H1 (cell line): ENCODE measurements around the gene RGL3. TPM values are rescaled to one million over a fixed set of nuclear protein-coding genes. Genes with fewer than 3 reads are reported as not detected.
A peak's percentile ranks its signal among the peaks of the same experiment; 100 is the strongest.

Source experiments
- EP300 ChIP-seq, 2 experiments: IDR thresholded peaks; 1 replicate in 1 of 2; 2 replicates in 1 of 2; pipeline ENCODE4 v1.6.1; 2011 to 2012; ENCODE audit warnings: low read depth in 2 of 2, low read length in 2 of 2, mild to moderate bottlenecking in 2 of 2, borderline replicate concordance in 1 of 2, inconsistent platforms in 1 of 2, moderate library complexity in 1 of 2
- KDM4A ChIP-seq: IDR thresholded peaks from one replicate; pipeline ENCODE4 v1.7.1; 2012; ENCODE audit warnings: low read depth, mild to moderate bottlenecking, moderate library complexity, low read length, inconsistent platforms; ENCODE audit not compliant: severe bottlenecking
- TAF1 ChIP-seq: IDR thresholded peaks from 2 replicates; pipeline ENCODE4 v1.6.1; 2011; ENCODE audit warnings: mild to moderate bottlenecking, low read depth, low read length
- polyA plus RNA-seq, 7 experiments: library from polyadenylated mRNA; depleted of rRNA in 3 of 7; stranded (reverse) in 5 of 7; unstranded in 2 of 7; fragments of >200 nt in 5 of 7; fragments of 200-250 nt in 2 of 7; gene quantifications; 1 replicate in 5 of 7; 2 replicates in 1 of 7; 4 replicates in 1 of 7; pipeline versions ENCODE4 v1.2.1 to v1.2.3, GENCODE V29; 2011 to 2013; ENCODE audit warnings: missing spikeins in 2 of 7, mixed read lengths in 2 of 7
- total RNA-seq: library from RNA; stranded (reverse); fragmentation: NEBNext Ultra II Directional; extraction: Animal tissue kit (Norgen Biotek cat#: 25700); gene quantifications from 2 replicates; pipeline ENCODE4 v1.2.1, GENCODE V29; 2021
- TF ChIP-seq, protein P1 (sequence below), 3 experiments: IDR thresholded peaks; 1 replicate in 2 of 3; 2 replicates in 1 of 3; pipeline versions ENCODE4 v1.5.1 to v1.6.1; 2011; ENCODE audit warnings: low read length in 3 of 3, mild to moderate bottlenecking in 3 of 3, inconsistent platforms in 2 of 3, low read depth in 1 of 3, moderate library complexity in 1 of 3; ENCODE audit not compliant: insufficient read depth in 1 of 3; ENCODE audit errors: control extremely low read depth in 1 of 3
- TF ChIP-seq, protein P2 (sequence below): IDR thresholded peaks from 2 replicates; pipeline ENCODE4 v1.6.1; 2012; ENCODE audit warnings: inconsistent platforms

Gene RGL3
- total and polyA plus RNA-seq, 2 of the 8 experiments (the other 6 are each of a cell fraction or from before 2014, with no cell fraction given): 36.9 to 40.9 TPM

DNA sequence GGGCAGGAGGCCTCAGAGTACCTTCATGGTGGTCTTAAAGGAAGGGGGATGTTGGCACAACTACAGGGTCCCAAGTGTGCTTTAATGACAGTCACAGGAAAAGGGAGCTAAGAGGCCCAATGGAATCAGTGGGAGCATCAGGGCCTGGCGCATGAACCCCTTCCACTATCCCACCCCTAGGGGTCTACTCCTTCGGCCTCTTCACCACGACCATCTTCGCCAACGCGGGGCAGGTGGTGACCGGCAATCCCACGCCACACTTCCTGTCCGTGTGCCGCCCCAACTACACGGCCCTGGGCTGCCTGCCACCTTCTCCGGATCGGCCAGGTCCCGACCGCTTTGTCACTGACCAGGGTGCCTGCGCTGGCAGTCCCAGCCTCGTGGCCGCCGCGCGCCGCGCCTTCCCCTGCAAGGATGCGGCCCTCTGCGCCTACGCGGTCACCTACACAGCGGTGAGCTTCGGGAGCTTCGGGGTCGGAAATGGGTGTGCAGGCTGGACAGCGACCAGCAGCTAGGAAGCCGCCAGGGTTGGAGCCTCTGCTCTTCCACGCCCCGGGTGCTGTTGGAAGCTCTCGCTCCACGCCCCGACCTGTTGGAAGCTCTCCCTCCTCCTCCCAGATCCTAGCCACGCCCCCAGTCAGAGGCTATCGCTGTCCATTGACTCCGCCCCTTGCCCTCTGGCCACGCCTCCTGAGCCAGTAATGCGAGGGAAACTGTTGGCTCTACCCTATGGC is 57.9 kb downstream of the RGL3 start (continued):
- TF ChIP-seq, protein P1, sequence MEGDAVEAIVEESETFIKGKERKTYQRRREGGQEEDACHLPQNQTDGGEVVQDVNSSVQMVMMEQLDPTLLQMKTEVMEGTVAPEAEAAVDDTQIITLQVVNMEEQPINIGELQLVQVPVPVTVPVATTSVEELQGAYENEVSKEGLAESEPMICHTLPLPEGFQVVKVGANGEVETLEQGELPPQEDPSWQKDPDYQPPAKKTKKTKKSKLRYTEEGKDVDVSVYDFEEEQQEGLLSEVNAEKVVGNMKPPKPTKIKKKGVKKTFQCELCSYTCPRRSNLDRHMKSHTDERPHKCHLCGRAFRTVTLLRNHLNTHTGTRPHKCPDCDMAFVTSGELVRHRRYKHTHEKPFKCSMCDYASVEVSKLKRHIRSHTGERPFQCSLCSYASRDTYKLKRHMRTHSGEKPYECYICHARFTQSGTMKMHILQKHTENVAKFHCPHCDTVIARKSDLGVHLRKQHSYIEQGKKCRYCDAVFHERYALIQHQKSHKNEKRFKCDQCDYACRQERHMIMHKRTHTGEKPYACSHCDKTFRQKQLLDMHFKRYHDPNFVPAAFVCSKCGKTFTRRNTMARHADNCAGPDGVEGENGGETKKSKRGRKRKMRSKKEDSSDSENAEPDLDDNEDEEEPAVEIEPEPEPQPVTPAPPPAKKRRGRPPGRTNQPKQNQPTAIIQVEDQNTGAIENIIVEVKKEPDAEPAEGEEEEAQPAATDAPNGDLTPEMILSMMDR (IDR thresholded peaks at IDR 0.05; ENCODE audit: control extremely low read depth in 1 of 3, insufficient read depth in 1 of 3, low read depth in 1 of 3, low read length in 3 of 3): peak; percentile 19 to 44 (median 44); a peak in 3 of 4 replicates
- TF ChIP-seq, protein P2, sequence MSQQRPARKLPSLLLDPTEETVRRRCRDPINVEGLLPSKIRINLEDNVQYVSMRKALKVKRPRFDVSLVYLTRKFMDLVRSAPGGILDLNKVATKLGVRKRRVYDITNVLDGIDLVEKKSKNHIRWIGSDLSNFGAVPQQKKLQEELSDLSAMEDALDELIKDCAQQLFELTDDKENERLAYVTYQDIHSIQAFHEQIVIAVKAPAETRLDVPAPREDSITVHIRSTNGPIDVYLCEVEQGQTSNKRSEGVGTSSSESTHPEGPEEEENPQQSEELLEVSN: peak; percentile 89
- TF ChIP-seq KDM4A: peak; percentile 56
- no peak for TF ChIP-seq EP300 (IDR thresholded peaks at IDR 0.05; ENCODE audit: borderline replicate concordance in 1 of 2, low read depth in 2 of 2, low read length in 2 of 2)
- 0 out of 2 replicates have a peak, but pooled peaks have one; percentile 19 for TF ChIP-seq TAF1
